Osteocyte (in vitro differentiated cells): ENCODE data around the gene COMMD8. TPM values are rescaled to one million over a fixed set of nuclear protein-coding genes. Genes with fewer than 3 reads are reported as not detected.
A peak's percentile ranks its signal among the peaks of the same experiment; 100 is the strongest.

Experiments used
- DNase-seq: peaks from one replicate; pipeline ENCODE4 v3.0.0; 2021; ENCODE audit warnings: mixed read lengths; ENCODE audit not compliant: unreplicated experiment; ENCODE audit errors: extremely low spot score
- H3K27ac Mint-ChIP-seq: one replicate; pipeline ENCODE4 v1.8.0; 2021; ENCODE audit warnings: mild to moderate bottlenecking, mixed read lengths; ENCODE audit not compliant: unreplicated experiment
- H3K27me3 Mint-ChIP-seq: one replicate; pipeline ENCODE4 v1.8.0; 2021; ENCODE audit warnings: mixed read lengths; ENCODE audit not compliant: unreplicated experiment
- H3K36me3 Mint-ChIP-seq: one replicate; pipeline ENCODE4 v1.8.0; 2021; ENCODE audit warnings: mixed read lengths; ENCODE audit not compliant: unreplicated experiment
- H3K4me1 Mint-ChIP-seq: one replicate; pipeline ENCODE4 v1.8.0; 2021; ENCODE audit warnings: mixed read lengths; ENCODE audit not compliant: unreplicated experiment
- H3K4me3 Mint-ChIP-seq: one replicate; pipeline ENCODE4 v1.8.0; 2021; ENCODE audit warnings: mild to moderate bottlenecking, moderate library complexity, mixed read lengths; ENCODE audit not compliant: unreplicated experiment
- H3K9me3 Mint-ChIP-seq: one replicate; pipeline ENCODE4 v1.8.0; 2021; ENCODE audit warnings: mixed read lengths; ENCODE audit not compliant: unreplicated experiment
- CTCF ChIP-seq: fragments of 200-600 bp; sonication (generic); IDR thresholded peaks from 2 replicates; pipeline ENCODE4 v1.5.0; 2021; ENCODE audit warnings: antibody characterized with exemption, mild to moderate bottlenecking, moderate library complexity
- long read RNA-seq: library from polyadenylated mRNA; unstranded; transcript quantifications from one replicate; pipeline ENCODE4 v2.0.0, GENCODE V29; 2021
- total RNA-seq: library from RNA; stranded (reverse); gene quantifications from 2 replicates; pipeline ENCODE4 v1.2.1, GENCODE V29; 2021

Gene COMMD8
- total RNA-seq: 14.7 and 15.4 TPM in 2 replicates
- long read RNA-seq, transcript COMMD8-201 (5 exons, 1,469 nt): major isoform, 169 of 186 reads
- long read RNA-seq, partial matches to known transcripts: 2 of 186 reads
- long read RNA-seq, other reads (novel, unspliced or antisense): 15 of 186 reads

GRCh38 chr4:47463235-47463956 lies at the start of gene COMMD8:
COMMD8 (minus strand) TSS chr4:47463702; CDS start chr4:47463651, 51 bp downstream.
- H3K27ac Mint-ChIP-seq: peak within 1 kb of the TSS; percentile 67
- H3K27me3 Mint-ChIP-seq: no peaks in the 10 kb centered on the region
- DNase-seq: peak; percentile 98
- H3K36me3 Mint-ChIP-seq: peaks cover 11% of the 10 kb centered on the region
- peak; percentile 49 for TF ChIP-seq CTCF
- peaks cover 22% of the 10 kb centered on the region for H3K4me1 Mint-ChIP-seq
- no peaks in the 10 kb centered on the region for H3K9me3 Mint-ChIP-seq
- H3K4me3 Mint-ChIP-seq: peak within 1 kb of the TSS; percentile 83

GRCh38 chr4:47510506-47511143 lies 47.1 kb upstream of the COMMD8 start:
- peak; percentile 42 for TF ChIP-seq CTCF
- H3K27me3 Mint-ChIP-seq: no peaks in the 10 kb centered on the region

GRCh38 chr4:47505666-47506065 lies 42.2 kb upstream of the COMMD8 start:
- no peak for TF ChIP-seq CTCF
- Mint-ChIP-seq H3K9me3 (no peaks in the 10 kb centered on the region), H3K27ac (peak overlapping the region; percentile 41), H3K27me3 (no peaks in the 10 kb centered on the region), H3K4me3 (no peak overlapping the region), H3K36me3 (no peaks in the 10 kb centered on the region), H3K4me1 (peaks cover 18% of the 10 kb centered on the region)
- no peak for DNase-seq

More at GRCh38 chr4:47510506-47511143, 47.1 kb upstream of the COMMD8 start:
- Mint-ChIP-seq H3K36me3 (peaks cover 25% of the 10 kb centered on the region), H3K27ac (no peak overlapping the region), H3K4me1 (peaks cover 14% of the 10 kb centered on the region), H3K9me3 (no peaks in the 10 kb centered on the region), H3K4me3 (no peak overlapping the region)
- no peak for DNase-seq

- H3K27ac Mint-ChIP-seq: no peak overlapping the region
- H3K4me3 Mint-ChIP-seq: no peak overlapping the region
- peaks cover 14% of the 10 kb centered on the region for H3K4me1 Mint-ChIP-seq
- TF ChIP-seq CTCF: no peak
- H3K36me3 Mint-ChIP-seq: no peaks in the 10 kb centered on the region
- DNase-seq: no peak
- H3K27me3 Mint-ChIP-seq: no peaks in the 10 kb centered on the region
- H3K9me3 Mint-ChIP-seq: no peaks in the 10 kb centered on the region
Measured at GRCh38 chr4:47505147-47505546, 41.6 kb upstream of the COMMD8 start.

GRCh38 chr4:47500776-47501175 lies 37.3 kb upstream of the COMMD8 start:
- no peak for TF ChIP-seq CTCF
- Mint-ChIP-seq H3K9me3 (no peaks in the 10 kb centered on the region), H3K4me3 (no peak overlapping the region), H3K4me1 (peaks cover 15% of the 10 kb centered on the region), H3K27ac (no peak overlapping the region), H3K36me3 (peaks cover 4% of the 10 kb centered on the region), H3K27me3 (no peaks in the 10 kb centered on the region)
- DNase-seq: no peak
